ENCODE data around the gene KRT5.

Gene KRT5

GRCh38 chr12:52515927-52516831 is 4.0 kb downstream of the KRT5 start:
- no peak overlapping the region for H3K4me3 ChIP-seq (replicated peaks; ENCODE audit: insufficient read depth, low read length)
- no peak for DNase-seq (ENCODE audit: low read depth in 1 of 2, low spot score in 1 of 2)

GRCh38 chr12:52515319-52515646 is 4.9 kb downstream of the KRT5 start:
- Histone ChIP-seq H3K27ac (replicated peaks) (no peak overlapping the region), H3K4me3 (replicated peaks; ENCODE audit: insufficient read depth, low read length) (no peak overlapping the region), H3K27me3 (ENCODE audit: insufficient read depth, poor library complexity, severe bottlenecking) (peaks cover 6% of the 10 kb centered on the region)
- DNase-seq (ENCODE audit: low read depth in 1 of 2, low spot score in 1 of 2): no peak
- TF ChIP-seq GABPA (IDR thresholded peaks at IDR 0.05; ENCODE audit: low read depth) (no peak), SPI1 (IDR thresholded peaks at IDR 0.05; ENCODE audit: borderline replicate concordance, low read depth) (no peak), POLR2AphosphoS5 (IDR thresholded peaks at IDR 0.05; ENCODE audit: low read depth) (no peak), REST (IDR thresholded peaks at IDR 0.05; ENCODE audit: insufficient replicate concordance, low read depth) (no peak), CTCF (IDR thresholded peaks at IDR 0.05; ENCODE audit: insufficient read depth, low read length) (no peak)

More at GRCh38 chr12:52515927-52516831, 4.0 kb downstream of the KRT5 start:
- Histone ChIP-seq H3K27me3 (ENCODE audit: insufficient read depth, poor library complexity, severe bottlenecking) (peaks cover 6% of the 10 kb centered on the region), H3K27ac (replicated peaks) (no peak overlapping the region)
- TF ChIP-seq POLR2AphosphoS5 (IDR thresholded peaks at IDR 0.05; ENCODE audit: low read depth) (no peak), CTCF (IDR thresholded peaks at IDR 0.05; ENCODE audit: insufficient read depth, low read length) (no peak), REST (IDR thresholded peaks at IDR 0.05; ENCODE audit: insufficient replicate concordance, low read depth) (no peak), SPI1 (IDR thresholded peaks at IDR 0.05; ENCODE audit: borderline replicate concordance, low read depth) (no peak), GABPA (IDR thresholded peaks at IDR 0.05; ENCODE audit: low read depth) (no peak)

- no peak overlapping the region for H3K27ac ChIP-seq (replicated peaks)
- no peak overlapping the region for H3K4me3 ChIP-seq (replicated peaks; ENCODE audit: insufficient read depth, low read length)
- peaks cover 6% of the 10 kb centered on the region for H3K27me3 ChIP-seq (ENCODE audit: insufficient read depth, poor library complexity, severe bottlenecking)
- DNase-seq (ENCODE audit: low read depth in 1 of 2, low spot score in 1 of 2): no peak
- TF ChIP-seq REST (IDR thresholded peaks at IDR 0.05; ENCODE audit: insufficient replicate concordance, low read depth) (no peak), GABPA (IDR thresholded peaks at IDR 0.05; ENCODE audit: low read depth) (no peak), SPI1 (IDR thresholded peaks at IDR 0.05; ENCODE audit: borderline replicate concordance, low read depth) (no peak), POLR2AphosphoS5 (IDR thresholded peaks at IDR 0.05; ENCODE audit: low read depth) (no peak), CTCF (IDR thresholded peaks at IDR 0.05; ENCODE audit: insufficient read depth, low read length) (no peak)
Measured at GRCh38 chr12:52514471-52515318, 5.5 kb downstream of the KRT5 start.

Data from HL-60 (cell line).